GM19328 (cell line): Measurements from ENCODE around the gene VCAN.

Experiments used
- ATAC-seq: cut with Tn5 transposase; IDR thresholded peaks from one replicate; pipeline ENCODE4 v1.9.1; 2021; ENCODE audit warnings: mild to moderate bottlenecking, moderate library complexity; ENCODE audit not compliant: unreplicated experiment

Gene VCAN

GRCh38 chr5:83494087-83494620 is 22.6 kb downstream of the VCAN start:
- ATAC-seq: no peak

GRCh38 chr5:83494666-83495065 is 23.1 kb downstream of the VCAN start:
- ATAC-seq: no peak

GRCh38 chr5:83496626-83497025 is 25.1 kb downstream of the VCAN start:
- ATAC-seq: no peak

- ATAC-seq: no peak
These were observed 27.0 kb downstream of the VCAN start for GRCh38 chr5:83498585-83498984.

GRCh38 chr5:83503662-83504061 is 32.1 kb downstream of the VCAN start:
- no peak for ATAC-seq

GRCh38 chr5:83507431-83507830 is 35.9 kb downstream of the VCAN start:
- ATAC-seq: no peak

GRCh38 chr5:83509540-83509939 is 38.0 kb downstream of the VCAN start:
- no peak for ATAC-seq

- peak; percentile 87 for ATAC-seq
These were observed 38.7 kb downstream of the VCAN start for GRCh38 chr5:83510260-83510659.

- ATAC-seq: no peak
These were observed 40.7 kb downstream of the VCAN start for GRCh38 chr5:83512061-83512745.

- no peak for ATAC-seq
These were observed 41.5 kb downstream of the VCAN start for GRCh38 chr5:83513081-83513480.

- ATAC-seq: no peak
These were observed 41.9 kb downstream of the VCAN start for GRCh38 chr5:83513491-83513890.

- no peak for ATAC-seq
These were observed 44.8 kb downstream of the VCAN start for GRCh38 chr5:83516377-83516776.

GRCh38 chr5:83517072-83517687 is 45.6 kb downstream of the VCAN start:
- no peak for ATAC-seq

GRCh38 chr5:83517688-83518085 is 46.1 kb downstream of the VCAN start:
- no peak for ATAC-seq

GRCh38 chr5:83518319-83519061 is 46.9 kb downstream of the VCAN start:
- ATAC-seq: no peak

GRCh38 chr5:83522446-83522845 is 50.9 kb downstream of the VCAN start:
- ATAC-seq: no peak

GRCh38 chr5:83523929-83524328 is 52.4 kb downstream of the VCAN start:
- no peak for ATAC-seq

- no peak for ATAC-seq
These were observed 52.8 kb downstream of the VCAN start for GRCh38 chr5:83524345-83524744.

GRCh38 chr5:83524991-83525390 is 53.4 kb downstream of the VCAN start:
- ATAC-seq: no peak

GRCh38 chr5:83526289-83526688 is 54.7 kb downstream of the VCAN start:
- no peak for ATAC-seq

- ATAC-seq: no peak
These were observed 55.7 kb downstream of the VCAN start for GRCh38 chr5:83527221-83527620.
